ENCODE data around the gene QPRT. TPM values are rescaled to one million over a fixed set of nuclear protein-coding genes. Genes with fewer than 3 reads are reported as not detected.
"Not testable (repeated sequence)": the region's sequence is repeated elsewhere in the genome, so short reads cannot be mapped to it uniquely, and the experiment has no call there.

The QPRT gene
- total RNA-seq, 2 donors from 2014 or later, result 0.95 to 1.3 TPM

- H3K36me3 ChIP-seq, result no peaks in the 10 kb centered on the region
- H3K4me1 ChIP-seq (ENCODE audit: control insufficient read depth in 1 of 2, low read depth in 2 of 2), result no peaks in the 10 kb centered on the region
- no peaks in the 10 kb centered on the region for H3K9me3 ChIP-seq
- no peak for TF ChIP-seq CTCF (IDR thresholded peaks at IDR 0.05)
- DNase-seq (ENCODE audit: low spot score) (no peak), ATAC-seq (ENCODE audit: insufficient number of reproducible peaks, low FRiP score, low read depth) (no peak)
- H3K4me3 ChIP-seq, result peak overlapping the region; percentile 66
- H3K27ac ChIP-seq, result no peak overlapping the region
- no peaks in the 10 kb centered on the region for H3K27me3 ChIP-seq (replicated peaks; ENCODE audit: insufficient read depth)
Measured at GRCh38 chr16:29744541-29745101, 65.6 kb downstream of the QPRT start.

- DNase-seq (ENCODE audit: low spot score), result no peak
- Histone ChIP-seq H3K36me3 (no peaks in the 10 kb centered on the region), H3K4me1 (ENCODE audit: control insufficient read depth in 1 of 2, low read depth in 2 of 2) (no peaks in the 10 kb centered on the region), H3K4me3 (peak overlapping the region; percentile 66), H3K9me3 (no peaks in the 10 kb centered on the region), H3K27ac (no peak overlapping the region), H3K27me3 (replicated peaks; ENCODE audit: insufficient read depth) (no peaks in the 10 kb centered on the region)
- no peak for TF ChIP-seq CTCF (IDR thresholded peaks at IDR 0.05)
- ATAC-seq (ENCODE audit: insufficient number of reproducible peaks, low FRiP score, low read depth), result no peak
Measured at GRCh38 chr16:29745121-29745852, 66.3 kb downstream of the QPRT start.

- no peak for DNase-seq (ENCODE audit: low spot score)
- no peak for ATAC-seq (ENCODE audit: insufficient number of reproducible peaks, low FRiP score, low read depth)
- H3K4me1 ChIP-seq (ENCODE audit: control insufficient read depth in 1 of 2, low read depth in 2 of 2), result no peaks in the 10 kb centered on the region
- H3K36me3 ChIP-seq, result no peaks in the 10 kb centered on the region
- TF ChIP-seq CTCF (IDR thresholded peaks at IDR 0.05), result no peak
- H3K27me3 ChIP-seq (replicated peaks; ENCODE audit: insufficient read depth), result no peaks in the 10 kb centered on the region
- no peaks in the 10 kb centered on the region for H3K9me3 ChIP-seq
- H3K27ac ChIP-seq, result no peak within 1 kb of the TSS
- peak within 1 kb of the TSS; percentile 66 for H3K4me3 ChIP-seq
Measured at GRCh38 chr16:29745853-29746345, 66.9 kb downstream of the QPRT start, which contains the start of gene C16orf54. Gene C16orf54 (minus strand): TSS chr16:29745990. CDS start chr16:29744951, 1,039 bp downstream.

- not testable (repeated sequence) for H3K27me3 ChIP-seq (replicated peaks; ENCODE audit: insufficient read depth); DNase-seq (ENCODE audit: low spot score); H3K36me3 ChIP-seq; ATAC-seq (ENCODE audit: insufficient number of reproducible peaks, low FRiP score, low read depth); H3K9me3 ChIP-seq; H3K4me1 ChIP-seq (ENCODE audit: control insufficient read depth in 1 of 2, low read depth in 2 of 2); H3K27ac ChIP-seq
- peak overlapping the region; percentile 66 for H3K4me3 ChIP-seq
Measured at GRCh38 chr16:29746518-29746917, 67.5 kb downstream of the QPRT start.

Other genes with a start within 250 kb of the QPRT start
- 10 to 100 TPM in 1 of 2 donors, 1 to 10 TPM in 1; 8.7 to 18.2 TPM for gene BOLA2, start 224.8 kb upstream of the QPRT start, total RNA-seq
- gene SLX1B, start 224.6 kb upstream of the QPRT start, total RNA-seq, result 10 to 100 TPM in 1 of 2 donors, 1 to 10 TPM in 1; 3.9 to 15.0 TPM
- 1 to 10 TPM in 1 of 2 donors, not detected in 1; 4.5 TPM for gene SULT1A4, start 219.3 kb upstream of the QPRT start, total RNA-seq
- gene NPIPB12, start 172.8 kb upstream of the QPRT start, total RNA-seq, result 100 to 1,000 TPM in 1 of 2 donors, 10 to 100 TPM in 1; 23.6 to 162 TPM
- gene SPN, start 15.9 kb upstream of the QPRT start, total RNA-seq, result 10 to 100 TPM in 1 of 2 donors, 1 to 10 TPM in 1; 1.1 to 10.2 TPM
- gene C16orf54, start 66.8 kb downstream of the QPRT start, total RNA-seq, result 1 to 10 TPM; 2.8 to 3.4 TPM
- gene ZG16, start 99.1 kb downstream of the QPRT start, total RNA-seq, result not detected
- gene KIF22, start 111.6 kb downstream of the QPRT start, total RNA-seq, result 10 to 100 TPM; 11.4 to 15.2 TPM
- gene MAZ, start 127.3 kb downstream of the QPRT start, total RNA-seq, result 10 to 100 TPM; 73.0 to 99.4 TPM
- gene PRRT2, start 133.0 kb downstream of the QPRT start, total RNA-seq, result 10 to 100 TPM; 39.4 to 40.8 TPM
- 10 to 100 TPM; 40.8 to 45.2 TPM for gene PAGR1, start 137.0 kb downstream of the QPRT start, total RNA-seq
- 100 to 1,000 TPM; 175 to 190 TPM for gene MVP, start 141.3 kb downstream of the QPRT start, total RNA-seq
- 100 to 1,000 TPM in 1 of 2 donors, 10 to 100 TPM in 1; 92.1 to 107 TPM for gene CDIPT, start 184.0 kb downstream of the QPRT start, total RNA-seq
- 1 to 10 TPM in 1 of 2 donors, under 1 TPM in 1; 0.63 to 1.4 TPM for gene SEZ6L2, start 220.4 kb downstream of the QPRT start, total RNA-seq
- under 1 TPM in 1 of 2 donors, not detected in 1; 0.27 TPM for gene ASPHD1, start 221.3 kb downstream of the QPRT start, total RNA-seq
- 10 to 100 TPM; 29.2 to 37.1 TPM for gene KCTD13, start 247.0 kb downstream of the QPRT start, total RNA-seq

All from thoracic aorta (tissue), 2 donors.